ENCODE results near the gene CCR4.
"Not testable (repeated sequence)": the region's sequence is repeated elsewhere in the genome, so short reads cannot be mapped to it uniquely, and the experiment has no call there.

The CCR4 gene

GRCh38 chr3:32934150-32934742, 17.2 kb upstream of the CCR4 start:
- Histone ChIP-seq H2AFZ (ENCODE audit: low read length, unreplicated experiment) (no peak overlapping the region), H3K4me3 (ENCODE audit: low read depth, low read length) (no peak overlapping the region), H3K79me2 (ENCODE audit: control insufficient read depth, insufficient read depth, low read length, unreplicated experiment) (no peaks in the 10 kb centered on the region), H3K27ac (ENCODE audit: low read depth, low read length) (no peak overlapping the region), H3K36me3 (ENCODE audit: insufficient read depth, low read length) (no peaks in the 10 kb centered on the region), H3K27me3 (ENCODE audit: insufficient read depth, low read length) (no peaks in the 10 kb centered on the region), H3K4me1 (ENCODE audit: control insufficient read depth, insufficient read depth, low read length, unreplicated experiment) (no peaks in the 10 kb centered on the region)

DNA sequence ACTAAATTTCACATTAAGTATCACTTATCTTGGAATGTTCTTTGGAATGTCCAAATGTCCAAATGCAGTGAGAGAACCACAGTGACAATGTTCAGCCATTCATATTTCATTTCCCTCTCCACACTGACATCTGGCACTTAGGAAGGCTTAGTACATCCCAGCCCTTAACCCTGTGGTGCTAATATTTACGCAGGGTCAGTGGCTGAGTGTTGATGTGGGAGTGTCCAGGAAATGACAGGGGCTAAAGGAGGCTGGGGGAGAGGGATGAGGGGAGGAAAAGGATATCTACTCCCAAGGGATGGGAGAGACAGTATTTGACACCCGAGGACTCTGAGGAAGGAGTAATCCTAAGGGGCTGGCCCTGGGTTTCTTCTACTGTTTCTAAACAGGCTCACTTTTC, 14.1 kb upstream of the CCR4 start:
- no peaks in the 10 kb centered on the region for H3K4me1 ChIP-seq (ENCODE audit: control insufficient read depth, insufficient read depth, low read length, unreplicated experiment)
- H3K27me3 ChIP-seq (ENCODE audit: insufficient read depth, low read length): no peaks in the 10 kb centered on the region
- H3K27ac ChIP-seq (ENCODE audit: low read depth, low read length): no peak overlapping the region
- no peak overlapping the region for H2AFZ ChIP-seq (ENCODE audit: low read length, unreplicated experiment)
- H3K36me3 ChIP-seq (ENCODE audit: insufficient read depth, low read length): no peaks in the 10 kb centered on the region
- H3K4me3 ChIP-seq (ENCODE audit: low read depth, low read length): no peak overlapping the region
- no peaks in the 10 kb centered on the region for H3K79me2 ChIP-seq (ENCODE audit: control insufficient read depth, insufficient read depth, low read length, unreplicated experiment)

- not testable (repeated sequence) for H3K4me1 ChIP-seq (ENCODE audit: control insufficient read depth, insufficient read depth, low read length, unreplicated experiment); H3K27me3 ChIP-seq (ENCODE audit: insufficient read depth, low read length); H3K27ac ChIP-seq (ENCODE audit: low read depth, low read length); H3K36me3 ChIP-seq (ENCODE audit: insufficient read depth, low read length); H3K79me2 ChIP-seq (ENCODE audit: control insufficient read depth, insufficient read depth, low read length, unreplicated experiment); H3K4me3 ChIP-seq (ENCODE audit: low read depth, low read length); H2AFZ ChIP-seq (ENCODE audit: low read length, unreplicated experiment)
These were observed 11.7 kb upstream of the CCR4 start for GRCh38 chr3:32939531-32940284.

- Histone ChIP-seq H3K4me1 (ENCODE audit: control insufficient read depth, insufficient read depth, low read length, unreplicated experiment) (no peaks in the 10 kb centered on the region), H2AFZ (ENCODE audit: low read length, unreplicated experiment) (no peak overlapping the region), H3K27me3 (ENCODE audit: insufficient read depth, low read length) (no peaks in the 10 kb centered on the region), H3K79me2 (ENCODE audit: control insufficient read depth, insufficient read depth, low read length, unreplicated experiment) (no peaks in the 10 kb centered on the region), H3K27ac (ENCODE audit: low read depth, low read length) (no peak overlapping the region), H3K36me3 (ENCODE audit: insufficient read depth, low read length) (no peaks in the 10 kb centered on the region), H3K4me3 (ENCODE audit: low read depth, low read length) (no peak overlapping the region)
These were observed 10.7 kb upstream of the CCR4 start for GRCh38 chr3:32940726-32941125.

DNA sequence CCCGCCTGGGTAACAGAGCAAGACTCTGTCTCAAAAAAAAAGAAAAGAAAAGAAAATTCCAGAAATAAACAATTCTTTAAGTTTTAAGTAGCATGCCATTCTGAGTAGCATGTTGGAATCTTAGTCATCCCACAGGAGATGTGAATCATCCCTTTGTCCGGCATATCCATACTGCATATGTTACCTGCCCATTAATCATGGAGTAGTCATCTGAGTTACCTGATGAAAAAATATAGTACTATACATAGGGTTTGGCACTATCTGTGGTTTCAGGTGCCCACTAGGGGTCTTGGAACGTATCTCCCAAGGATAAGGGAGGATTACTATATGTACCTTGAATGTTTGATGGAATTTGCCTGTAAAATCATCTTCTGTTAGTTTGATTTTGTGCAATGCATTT, 6.3 kb upstream of the CCR4 start:
- Histone ChIP-seq H3K4me3 (ENCODE audit: low read depth, low read length) (no peak overlapping the region), H3K27me3 (ENCODE audit: insufficient read depth, low read length) (no peaks in the 10 kb centered on the region), H3K27ac (ENCODE audit: low read depth, low read length) (no peak overlapping the region), H3K79me2 (ENCODE audit: control insufficient read depth, insufficient read depth, low read length, unreplicated experiment) (no peaks in the 10 kb centered on the region), H2AFZ (ENCODE audit: low read length, unreplicated experiment) (no peak overlapping the region), H3K36me3 (ENCODE audit: insufficient read depth, low read length) (no peaks in the 10 kb centered on the region), H3K4me1 (ENCODE audit: control insufficient read depth, insufficient read depth, low read length, unreplicated experiment) (no peaks in the 10 kb centered on the region)

DNA sequence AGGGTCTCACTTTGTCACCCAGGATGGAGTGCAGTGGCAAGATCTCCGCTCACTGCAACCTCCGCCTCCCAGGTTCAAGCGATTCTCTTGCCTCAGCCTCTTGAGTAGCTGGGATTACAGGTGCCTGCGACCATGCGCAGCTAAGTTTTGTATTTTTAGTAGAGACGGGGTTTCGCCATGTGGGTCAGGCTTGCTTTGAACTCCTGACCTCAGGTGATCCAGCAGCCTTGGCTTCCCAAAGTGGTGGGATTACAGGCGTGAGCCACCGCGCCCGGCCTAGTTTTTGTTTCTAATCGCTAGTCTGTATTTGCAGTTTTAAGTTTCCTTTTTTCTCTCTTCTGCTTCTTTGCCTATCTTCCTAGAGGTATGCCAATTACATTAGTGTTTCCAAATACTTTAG, 5.8 kb upstream of the CCR4 start:
- H3K27ac ChIP-seq (ENCODE audit: low read depth, low read length); H3K4me1 ChIP-seq (ENCODE audit: control insufficient read depth, insufficient read depth, low read length, unreplicated experiment); H3K36me3 ChIP-seq (ENCODE audit: insufficient read depth, low read length); H2AFZ ChIP-seq (ENCODE audit: low read length, unreplicated experiment); H3K4me3 ChIP-seq (ENCODE audit: low read depth, low read length); H3K27me3 ChIP-seq (ENCODE audit: insufficient read depth, low read length); H3K79me2 ChIP-seq (ENCODE audit: control insufficient read depth, insufficient read depth, low read length, unreplicated experiment): not testable (repeated sequence)

GRCh38 chr3:32946973-32947788, 4.3 kb upstream of the CCR4 start:
- H2AFZ ChIP-seq (ENCODE audit: low read length, unreplicated experiment): no peak overlapping the region
- no peaks in the 10 kb centered on the region for H3K27me3 ChIP-seq (ENCODE audit: insufficient read depth, low read length)
- no peaks in the 10 kb centered on the region for H3K4me1 ChIP-seq (ENCODE audit: control insufficient read depth, insufficient read depth, low read length, unreplicated experiment)
- H3K4me3 ChIP-seq (ENCODE audit: low read depth, low read length): no peak overlapping the region
- H3K79me2 ChIP-seq (ENCODE audit: control insufficient read depth, insufficient read depth, low read length, unreplicated experiment): no peaks in the 10 kb centered on the region
- no peak overlapping the region for H3K27ac ChIP-seq (ENCODE audit: low read depth, low read length)
- H3K36me3 ChIP-seq (ENCODE audit: insufficient read depth, low read length): no peaks in the 10 kb centered on the region

DNA sequence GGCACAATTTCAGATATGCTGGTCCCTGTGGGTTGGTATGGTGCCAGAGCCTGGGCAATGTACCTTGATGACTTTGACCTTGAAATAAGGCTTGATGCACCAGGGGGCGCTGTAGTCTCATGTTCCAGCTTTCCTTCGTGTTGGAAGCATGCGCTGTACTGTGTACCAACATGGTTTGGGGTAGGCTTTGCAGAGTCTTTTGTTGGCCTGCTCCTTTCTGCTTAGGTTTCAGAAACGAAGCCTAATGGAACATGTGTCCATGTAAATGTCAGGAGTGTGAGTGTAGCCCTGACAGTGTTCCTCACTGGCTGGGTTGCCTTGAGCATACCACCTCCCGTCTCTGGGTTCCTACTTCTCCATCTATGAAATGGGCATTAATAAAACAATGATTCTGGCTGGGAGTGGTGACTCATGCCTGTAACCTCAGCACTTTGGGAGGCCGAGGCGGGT, 3.6 kb upstream of the CCR4 start:
- Histone ChIP-seq H3K36me3 (ENCODE audit: insufficient read depth, low read length) (no peaks in the 10 kb centered on the region), H3K4me1 (ENCODE audit: control insufficient read depth, insufficient read depth, low read length, unreplicated experiment) (no peaks in the 10 kb centered on the region), H3K4me3 (ENCODE audit: low read depth, low read length) (no peak overlapping the region), H2AFZ (ENCODE audit: low read length, unreplicated experiment) (peak overlapping the region; percentile 30), H3K27me3 (ENCODE audit: insufficient read depth, low read length) (no peaks in the 10 kb centered on the region), H3K27ac (ENCODE audit: low read depth, low read length) (no peak overlapping the region), H3K79me2 (ENCODE audit: control insufficient read depth, insufficient read depth, low read length, unreplicated experiment) (no peaks in the 10 kb centered on the region)

DNA sequence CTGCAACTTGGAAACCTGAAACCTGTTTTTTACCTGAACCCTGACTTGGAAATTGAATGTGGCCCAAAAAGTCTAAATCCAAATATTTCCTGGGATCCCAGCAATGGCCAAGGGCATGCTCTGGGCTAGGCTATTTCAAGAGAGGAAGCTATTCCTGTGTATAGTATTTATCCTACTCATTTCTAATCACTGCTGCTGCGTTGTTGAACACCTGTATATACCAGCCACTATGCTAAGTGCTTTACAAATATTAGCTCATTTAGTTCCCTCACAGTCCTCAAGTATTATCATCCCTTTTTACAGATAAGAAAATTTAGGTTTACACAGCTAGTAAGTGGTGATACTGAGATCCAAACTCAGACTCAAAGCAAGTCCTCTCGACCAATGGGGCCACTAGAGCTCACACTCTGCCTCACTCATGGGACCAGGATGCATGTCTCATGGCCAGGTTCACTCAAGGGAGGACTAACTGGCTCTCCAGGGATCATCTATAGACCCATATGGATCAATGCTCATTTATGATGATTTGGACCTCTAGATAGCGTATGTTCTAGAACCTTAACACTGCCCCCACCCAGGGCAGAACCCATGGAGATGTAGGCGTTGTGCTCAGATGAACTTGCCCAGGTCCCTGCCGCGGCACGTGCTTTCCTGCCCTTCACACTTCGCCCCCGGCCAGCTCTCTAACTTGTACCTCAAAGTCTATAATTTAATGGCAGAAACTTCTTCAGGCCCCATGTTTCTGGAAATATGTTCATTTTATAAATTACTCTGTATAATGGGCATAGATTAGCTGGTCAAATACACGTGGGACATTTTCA, 2.6 kb upstream of the CCR4 start:
- Histone ChIP-seq H3K79me2 (ENCODE audit: control insufficient read depth, insufficient read depth, low read length, unreplicated experiment) (no peaks in the 10 kb centered on the region), H3K27ac (ENCODE audit: low read depth, low read length) (no peak overlapping the region), H3K36me3 (ENCODE audit: insufficient read depth, low read length) (no peaks in the 10 kb centered on the region)

GRCh38 chr3:32950516-32950915, 928 bp upstream of the CCR4 start:
- Histone ChIP-seq H3K27ac (ENCODE audit: low read depth, low read length) (no peak overlapping the region), H2AFZ (ENCODE audit: low read length, unreplicated experiment) (no peak overlapping the region), H3K27me3 (ENCODE audit: insufficient read depth, low read length) (no peaks in the 10 kb centered on the region), H3K4me3 (ENCODE audit: low read depth, low read length) (no peak overlapping the region), H3K4me1 (ENCODE audit: control insufficient read depth, insufficient read depth, low read length, unreplicated experiment) (no peaks in the 10 kb centered on the region), H3K79me2 (ENCODE audit: control insufficient read depth, insufficient read depth, low read length, unreplicated experiment) (no peaks in the 10 kb centered on the region), H3K36me3 (ENCODE audit: insufficient read depth, low read length) (no peaks in the 10 kb centered on the region)

More for the DNA sequence above, 2.6 kb upstream of the CCR4 start:
- H3K27me3 ChIP-seq (ENCODE audit: insufficient read depth, low read length): no peaks in the 10 kb centered on the region
- H2AFZ ChIP-seq (ENCODE audit: low read length, unreplicated experiment): no peak overlapping the region
- no peaks in the 10 kb centered on the region for H3K4me1 ChIP-seq (ENCODE audit: control insufficient read depth, insufficient read depth, low read length, unreplicated experiment)
- no peak overlapping the region for H3K4me3 ChIP-seq (ENCODE audit: low read depth, low read length)
